Upper lobe of right lung (tissue), 1 donor: ENCODE results near the gene RPS27L. TPM values are rescaled to one million over a fixed set of nuclear protein-coding genes. Genes with fewer than 3 reads are reported as not detected.

Experiments used
- ATAC-seq: fragments of 200-7000 bp; cut with Tn5 transposase; one replicate; pipeline ENCODE4 v1.9.1; 2020; ENCODE audit warnings: mild to moderate bottlenecking, moderate library complexity
- DNase-seq: peaks from one replicate; pipeline ENCODE4 v3.0.0-alpha.2; 2020
- H3K27ac ChIP-seq: fragments of 200-600 bp; one replicate; pipeline ENCODE4 v1.8.0; 2022
- H3K27me3 ChIP-seq: fragments of 200-600 bp; one replicate; pipeline ENCODE4 v1.8.0; 2022; ENCODE audit warnings: mild to moderate bottlenecking
- H3K36me3 ChIP-seq: fragments of 200-600 bp; one replicate; pipeline ENCODE4 v1.8.0; 2022
- H3K4me1 ChIP-seq: fragments of 200-600 bp; one replicate; pipeline ENCODE4 v1.8.0; 2022
- H3K4me3 ChIP-seq: fragments of 200-600 bp; one replicate; pipeline ENCODE4 v1.8.0; 2022; ENCODE audit warnings: mild to moderate bottlenecking
- H3K9me3 ChIP-seq: fragments of 200-600 bp; one replicate; pipeline ENCODE4 v1.8.0; 2022
- CTCF ChIP-seq: fragments of 200-600 bp; IDR thresholded peaks from one replicate; pipeline ENCODE4 v1.8.0; 2022; ENCODE audit warnings: antibody characterized with exemption
- intact Hi-C: fragments of 100-400 bp; cut with DNase I; formaldehyde crosslinking; loops from one replicate; pipeline ENCODE4 v1.11.0; 2022
- total RNA-seq: library from RNA; stranded (reverse); fragmentation: NEBNext Ultra II Directional; extraction: Animal tissue kit (Norgen Biotek cat#: 25700); gene quantifications from one replicate; pipeline ENCODE4 v1.2.1, GENCODE V29; 2021
- donor health status: DM: no; HTN: yes; CAD: no; lungs with severe emphysema.

The RPS27L gene
- total RNA-seq, 1 donor from 2014 or later, result 196 TPM

DNA sequence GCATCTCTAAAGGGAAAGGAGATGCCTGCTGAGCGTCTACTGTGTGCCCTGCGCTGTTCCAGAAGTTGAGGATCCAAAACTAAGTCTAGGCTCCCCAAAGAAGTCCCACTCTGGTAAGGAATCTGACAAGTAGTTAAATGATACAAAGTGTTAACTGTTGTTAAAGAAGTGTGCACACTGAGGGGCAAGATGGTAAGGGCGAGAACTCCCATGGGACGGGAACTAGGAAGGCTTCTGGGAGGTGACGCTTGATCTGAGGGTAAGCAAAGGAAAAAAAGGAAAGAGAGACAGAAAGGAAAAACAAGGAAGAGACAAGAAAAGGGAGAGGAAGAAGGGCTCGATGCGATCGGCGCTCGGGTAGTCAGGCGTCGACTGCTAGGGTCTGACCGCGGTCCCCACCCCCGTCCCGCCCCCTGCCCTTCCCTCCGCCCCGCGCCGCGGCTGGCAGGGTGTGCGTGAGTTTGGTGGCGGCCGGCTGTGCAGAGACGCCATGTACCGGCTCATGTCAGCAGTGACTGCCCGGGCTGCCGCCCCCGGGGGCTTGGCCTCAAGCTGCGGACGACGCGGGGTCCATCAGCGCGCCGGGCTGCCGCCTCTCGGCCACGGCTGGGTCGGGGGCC, 35.8 kb downstream of the RPS27L start, which contains the start of gene LACTB:
Gene LACTB (plus strand): TSS at position 480 of the 620 bp plus-strand sequence. CDS start 11 bp downstream, at position 491.
- intact Hi-C loops, result no loop called here
- no peak for TF ChIP-seq CTCF
- Histone ChIP-seq H3K4me1 (peaks cover 4% of the 10 kb centered on the region), H3K36me3 (peaks cover 12% of the 10 kb centered on the region), H3K9me3 (no peaks in the 10 kb centered on the region), H3K27ac (peak within 1 kb of the TSS; percentile 96), H3K4me3 (peak within 1 kb of the TSS; percentile 98), H3K27me3 (no peaks in the 10 kb centered on the region)
- ATAC-seq (peak; percentile 96), DNase-seq (peak; percentile 94)

DNA sequence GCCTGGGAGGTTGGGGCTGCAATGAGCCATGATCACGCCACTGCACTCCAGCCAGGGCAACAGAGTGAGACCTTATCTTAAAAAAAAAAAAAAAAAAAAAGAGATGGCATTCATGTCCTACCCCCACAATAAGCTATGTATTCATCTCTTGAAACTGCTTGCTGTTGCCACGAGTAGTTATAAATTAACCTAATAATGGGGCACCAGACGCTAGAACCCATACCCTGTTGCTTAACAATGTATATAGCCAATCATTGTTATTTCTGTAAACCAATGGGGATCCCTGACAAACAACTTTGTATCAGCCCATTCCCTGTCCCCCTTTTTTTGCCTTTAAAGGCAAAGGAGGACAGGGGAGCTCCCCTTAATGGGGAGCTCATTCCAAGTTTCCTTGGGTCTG, 38.4 kb downstream of the RPS27L start:
- Histone ChIP-seq H3K27ac (no peak overlapping the region), H3K36me3 (no peaks in the 10 kb centered on the region), H3K4me3 (no peak overlapping the region), H3K9me3 (no peaks in the 10 kb centered on the region), H3K27me3 (no peaks in the 10 kb centered on the region), H3K4me1 (peaks cover 4% of the 10 kb centered on the region)
- no peak for DNase-seq
- ATAC-seq, result no peak
- TF ChIP-seq CTCF, result no peak
- intact Hi-C loops, result no loop called here

- H3K4me1 ChIP-seq, result no peaks in the 10 kb centered on the region
- no peaks in the 10 kb centered on the region for H3K36me3 ChIP-seq
- no peaks in the 10 kb centered on the region for H3K9me3 ChIP-seq
- intact Hi-C loops, result no loop called here
- no peak for ATAC-seq
- TF ChIP-seq CTCF, result no peak
- H3K27ac ChIP-seq, result no peak overlapping the region
- H3K27me3 ChIP-seq, result no peaks in the 10 kb centered on the region
- no peak for DNase-seq
- no peak overlapping the region for H3K4me3 ChIP-seq
Measured at GRCh38 chr15:63114465-63114864, 42.8 kb downstream of the RPS27L start.

DNA sequence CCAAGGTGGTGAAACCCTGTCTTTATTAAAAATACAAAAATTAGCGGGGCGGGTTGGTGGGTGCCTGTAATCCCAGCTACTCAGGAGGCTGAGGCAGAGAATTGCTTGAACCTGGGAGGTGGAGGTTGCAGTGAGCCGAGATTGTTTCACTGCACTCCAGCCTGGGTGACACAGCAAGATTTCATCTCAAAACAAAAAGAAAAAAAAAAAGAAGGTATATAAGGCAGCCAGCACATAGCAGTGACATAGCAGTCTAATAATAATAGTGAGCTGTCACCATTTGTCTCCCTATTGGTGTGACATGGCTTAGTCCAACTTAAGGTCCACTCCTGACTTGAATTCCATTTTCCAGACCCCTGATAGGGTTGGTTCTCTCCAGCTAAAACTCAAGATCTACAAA, 44.4 kb downstream of the RPS27L start:
- intact Hi-C loops, result no loop called here

DNA sequence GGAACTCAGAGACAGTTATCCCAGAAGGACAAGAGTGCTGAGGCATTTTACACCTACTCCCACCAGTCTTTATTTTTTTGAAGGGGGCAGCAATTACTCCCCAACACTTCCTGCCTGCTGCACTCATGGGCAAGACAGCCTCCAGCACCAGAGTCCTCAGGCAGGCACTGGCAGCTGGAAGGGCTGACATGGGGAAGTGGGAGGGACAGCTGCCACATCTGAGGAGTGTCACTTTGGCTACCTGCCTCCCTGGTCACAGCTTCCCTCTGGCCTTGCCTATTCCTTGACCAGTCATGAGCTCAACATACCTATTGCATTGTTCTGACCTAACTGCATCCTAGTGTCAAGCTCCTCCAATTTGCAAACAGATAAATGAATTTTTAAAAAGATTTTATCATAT, 45.8 kb downstream of the RPS27L start:
- ATAC-seq, result no peak
- H3K9me3 ChIP-seq, result no peaks in the 10 kb centered on the region
- no peak for TF ChIP-seq CTCF
- intact Hi-C loops, result no loop called here
- H3K27me3 ChIP-seq, result no peaks in the 10 kb centered on the region
- no peak overlapping the region for H3K4me3 ChIP-seq
- H3K36me3 ChIP-seq, result no peaks in the 10 kb centered on the region
- DNase-seq, result no peak
- H3K27ac ChIP-seq, result no peak overlapping the region
- no peaks in the 10 kb centered on the region for H3K4me1 ChIP-seq

More for the DNA sequence above, 44.4 kb downstream of the RPS27L start:
- H3K27ac ChIP-seq, result no peak overlapping the region
- no peak overlapping the region for H3K4me3 ChIP-seq
- ATAC-seq (no peak), DNase-seq (no peak)
- TF ChIP-seq CTCF, result no peak
- no peaks in the 10 kb centered on the region for H3K4me1 ChIP-seq
- no peaks in the 10 kb centered on the region for H3K9me3 ChIP-seq
- H3K36me3 ChIP-seq, result no peaks in the 10 kb centered on the region
- H3K27me3 ChIP-seq, result no peaks in the 10 kb centered on the region
